Neutrophil (primary cell): ENCODE measurements around the gene SPAG6.

Experiments
- H3K27ac ChIP-seq: fragments of 200-600 bp; sonication (generic); 2 replicates; pipeline ENCODE4 v1.5.1; 2016; ENCODE audit warnings: mild to moderate bottlenecking, moderate library complexity
- H3K27me3 ChIP-seq: fragments of 200-600 bp; sonication (generic); 2 replicates; pipeline ENCODE4 v1.6.0; 2016; ENCODE audit warnings: mild to moderate bottlenecking
- H3K36me3 ChIP-seq: fragments of 200-600 bp; sonication (generic); 2 replicates; pipeline ENCODE4 v1.5.1; 2017
- H3K4me1 ChIP-seq, 2 experiments: fragments of 200-600 bp in 1 of 2; sonication (generic) in 1 of 2; 1 replicate in 1 of 2; 2 replicates in 1 of 2; pipeline versions ENCODE4 v1.5.1 to v1.6.1; 2013 to 2016; ENCODE audit warnings: low read depth in 1 of 2, low read length in 1 of 2, mild to moderate bottlenecking in 1 of 2, moderate library complexity in 1 of 2; ENCODE audit not compliant: control insufficient read depth in 1 of 2, insufficient read depth in 1 of 2
- H3K4me3 ChIP-seq, 2 experiments: fragments of 200-600 bp in 1 of 2; sonication (generic) in 1 of 2; 1 replicate in 1 of 2; 2 replicates in 1 of 2; pipeline ENCODE4 v1.5.1; 2013 to 2016; ENCODE audit warnings: low read depth in 1 of 2, low read length in 1 of 2, mild to moderate bottlenecking in 1 of 2, moderate library complexity in 1 of 2
- H3K9me3 ChIP-seq: fragments of 200-600 bp; sonication (generic); 2 replicates; pipeline ENCODE4 v1.5.1; 2016
- CTCF ChIP-seq: fragments of 200-600 bp; sonication (generic); IDR thresholded peaks from 2 replicates; pipeline ENCODE4 v1.5.1; 2016; ENCODE audit warnings: antibody characterized with exemption

SPAG6 gene

GRCh38 chr10:22429981-22430421, 84.7 kb downstream of the SPAG6 start:
- Histone ChIP-seq H3K27me3 (peaks cover 44% of the 10 kb centered on the region), H3K9me3 (no peaks in the 10 kb centered on the region), H3K27ac (no peak overlapping the region), H3K36me3 (no peaks in the 10 kb centered on the region), H3K4me1 (no peaks in the 10 kb centered on the region), H3K4me3 (no peak overlapping the region)
- TF ChIP-seq CTCF: no peak

- no peak overlapping the region for H3K27ac ChIP-seq
- no peak for TF ChIP-seq CTCF
- peaks cover 16 to 18% of the 10 kb centered on the region in 2 experiments for H3K4me1 ChIP-seq
- peaks cover 65% of the 10 kb centered on the region for H3K27me3 ChIP-seq
- H3K9me3 ChIP-seq: no peaks in the 10 kb centered on the region
- no peaks in the 10 kb centered on the region for H3K36me3 ChIP-seq
- H3K4me3 ChIP-seq: no peak overlapping the region
Measured at GRCh38 chr10:22433875-22434274, 88.6 kb downstream of the SPAG6 start.

- Histone ChIP-seq H3K27me3 (peaks cover 66% of the 10 kb centered on the region), H3K27ac (no peak overlapping the region), H3K4me1 (peaks cover 16 to 18% of the 10 kb centered on the region in 2 experiments), H3K4me3 (no peak overlapping the region), H3K36me3 (no peaks in the 10 kb centered on the region), H3K9me3 (no peaks in the 10 kb centered on the region)
- TF ChIP-seq CTCF: no peak
Measured at GRCh38 chr10:22434521-22434920, 89.2 kb downstream of the SPAG6 start.

- H3K4me3 ChIP-seq: no peak overlapping the region
- H3K9me3 ChIP-seq: no peaks in the 10 kb centered on the region
- no peak overlapping the region for H3K27ac ChIP-seq
- TF ChIP-seq CTCF: no peak
- peaks cover 65% of the 10 kb centered on the region for H3K27me3 ChIP-seq
- peaks cover 16 to 18% of the 10 kb centered on the region in 2 experiments for H3K4me1 ChIP-seq
- no peaks in the 10 kb centered on the region for H3K36me3 ChIP-seq
Measured at GRCh38 chr10:22435650-22436049, 90.4 kb downstream of the SPAG6 start.

- Histone ChIP-seq H3K27ac (peak overlapping the region; percentile 63), H3K27me3 (peaks cover 67% of the 10 kb centered on the region), H3K36me3 (no peaks in the 10 kb centered on the region), H3K9me3 (no peaks in the 10 kb centered on the region), H3K4me1 (peaks cover 16 to 18% of the 10 kb centered on the region in 2 experiments), H3K4me3 (peak overlapping the region; percentile 70 to 74)
- no peak for TF ChIP-seq CTCF
Measured at GRCh38 chr10:22436526-22436892, 91.2 kb downstream of the SPAG6 start.
